ENCODE results near the gene UBR3.
"Not testable (repeated sequence)": the region's sequence is repeated elsewhere in the genome, so short reads cannot be mapped to it uniquely, and the experiment has no call there.

Gene UBR3

DNA sequence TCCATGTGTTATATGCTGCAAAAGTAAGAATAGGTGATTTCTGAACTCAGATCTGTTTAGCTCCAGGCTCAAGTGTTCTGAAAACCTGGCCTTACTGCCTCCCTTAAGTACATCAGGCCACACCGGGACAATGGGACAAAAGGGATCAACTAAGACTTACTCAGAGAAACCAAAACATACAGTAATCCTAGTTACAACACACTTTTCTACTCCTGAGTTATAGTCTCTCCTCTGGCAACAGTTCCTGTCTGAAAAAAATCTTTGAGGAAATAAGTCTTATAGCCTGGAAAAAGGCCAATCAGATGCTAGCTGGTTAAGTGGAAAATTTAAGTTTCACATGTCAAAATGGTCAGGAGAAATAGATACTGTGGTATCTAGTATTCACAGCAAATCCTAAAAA is 8.1 kb upstream of the UBR3 start:
- TF ChIP-seq, protein P1, sequence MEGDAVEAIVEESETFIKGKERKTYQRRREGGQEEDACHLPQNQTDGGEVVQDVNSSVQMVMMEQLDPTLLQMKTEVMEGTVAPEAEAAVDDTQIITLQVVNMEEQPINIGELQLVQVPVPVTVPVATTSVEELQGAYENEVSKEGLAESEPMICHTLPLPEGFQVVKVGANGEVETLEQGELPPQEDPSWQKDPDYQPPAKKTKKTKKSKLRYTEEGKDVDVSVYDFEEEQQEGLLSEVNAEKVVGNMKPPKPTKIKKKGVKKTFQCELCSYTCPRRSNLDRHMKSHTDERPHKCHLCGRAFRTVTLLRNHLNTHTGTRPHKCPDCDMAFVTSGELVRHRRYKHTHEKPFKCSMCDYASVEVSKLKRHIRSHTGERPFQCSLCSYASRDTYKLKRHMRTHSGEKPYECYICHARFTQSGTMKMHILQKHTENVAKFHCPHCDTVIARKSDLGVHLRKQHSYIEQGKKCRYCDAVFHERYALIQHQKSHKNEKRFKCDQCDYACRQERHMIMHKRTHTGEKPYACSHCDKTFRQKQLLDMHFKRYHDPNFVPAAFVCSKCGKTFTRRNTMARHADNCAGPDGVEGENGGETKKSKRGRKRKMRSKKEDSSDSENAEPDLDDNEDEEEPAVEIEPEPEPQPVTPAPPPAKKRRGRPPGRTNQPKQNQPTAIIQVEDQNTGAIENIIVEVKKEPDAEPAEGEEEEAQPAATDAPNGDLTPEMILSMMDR (IDR thresholded peaks at IDR 0.05; ENCODE audit: unreplicated experiment in 3 of 3) = no peak
- Mint-ChIP-seq H3K27ac (no peak overlapping the region), H3K27me3 (ENCODE audit: low read depth) (no peaks in the 10 kb centered on the region), H3K36me3 (ENCODE audit: low read depth) (peaks cover 61% of the 10 kb centered on the region), H3K9me3 (peaks cover 6% of the 10 kb centered on the region), H3K4me3 (no peak overlapping the region), H3K4me1 (peaks cover 33% of the 10 kb centered on the region)

DNA sequence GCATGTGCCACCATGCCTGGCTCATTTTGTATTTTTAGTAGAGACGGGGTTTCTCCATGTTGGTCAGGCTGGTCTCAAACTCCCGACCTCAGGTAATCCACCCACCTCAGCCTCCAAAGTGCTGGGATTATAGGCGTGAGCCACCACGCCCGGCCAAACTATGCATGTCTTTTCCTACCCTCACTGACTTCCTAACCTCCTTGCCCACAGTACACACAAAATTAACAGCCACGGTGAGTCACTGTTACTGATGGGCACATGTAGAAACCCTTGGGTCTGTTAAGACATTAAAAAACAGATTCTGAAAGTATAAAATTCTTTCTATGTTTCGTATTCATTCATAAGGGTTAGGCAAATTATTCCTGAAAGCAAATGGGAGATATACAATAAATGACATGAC is 7.2 kb upstream of the UBR3 start:
- peaks cover 57% of the 10 kb centered on the region for H3K36me3 Mint-ChIP-seq (ENCODE audit: low read depth)
- not testable (repeated sequence) for H3K27me3 Mint-ChIP-seq (ENCODE audit: low read depth); H3K9me3 Mint-ChIP-seq; H3K4me3 Mint-ChIP-seq
- H3K4me1 Mint-ChIP-seq = peaks cover 40% of the 10 kb centered on the region
- H3K27ac Mint-ChIP-seq = peak overlapping the region in 1 of 3 experiments; percentile 23

- TF ChIP-seq, protein P1 (IDR thresholded peaks at IDR 0.05; ENCODE audit: unreplicated experiment in 3 of 3) = no peak
- peaks cover 37% of the 10 kb centered on the region for H3K36me3 Mint-ChIP-seq (ENCODE audit: low read depth)
- no peak overlapping the region for H3K27ac Mint-ChIP-seq
- H3K4me3 Mint-ChIP-seq = peak overlapping the region in 1 of 3 experiments; percentile 38
- peaks cover 45% of the 10 kb centered on the region for H3K4me1 Mint-ChIP-seq
- H3K27me3 Mint-ChIP-seq (ENCODE audit: low read depth) = peaks cover 5% of the 10 kb centered on the region
- H3K9me3 Mint-ChIP-seq = peaks cover 1% of the 10 kb centered on the region
Measured at GRCh38 chr2:169822036-169822435, 5.2 kb upstream of the UBR3 start.

- TF ChIP-seq, protein P1 (IDR thresholded peaks at IDR 0.05; ENCODE audit: unreplicated experiment in 3 of 3) = no peak
- peak overlapping the region; percentile 76 to 84 (median 81) for H3K4me3 Mint-ChIP-seq
- H3K27me3 Mint-ChIP-seq (ENCODE audit: low read depth) = peaks cover 5% of the 10 kb centered on the region
- H3K4me1 Mint-ChIP-seq = peaks cover 45% of the 10 kb centered on the region
- H3K36me3 Mint-ChIP-seq (ENCODE audit: low read depth) = peaks cover 29% of the 10 kb centered on the region
- H3K27ac Mint-ChIP-seq = peak overlapping the region; percentile 49 to 87 (median 66)
- H3K9me3 Mint-ChIP-seq = no peaks in the 10 kb centered on the region
Measured at GRCh38 chr2:169822785-169823392, 4.4 kb upstream of the UBR3 start.

GRCh38 chr2:169823996-169824372 is 3.3 kb upstream of the UBR3 start:
- H3K36me3 Mint-ChIP-seq (ENCODE audit: low read depth) = peaks cover 24% of the 10 kb centered on the region
- TF ChIP-seq, protein P1 (IDR thresholded peaks at IDR 0.05; ENCODE audit: unreplicated experiment in 3 of 3) = no peak
- H3K9me3 Mint-ChIP-seq = no peaks in the 10 kb centered on the region
- H3K4me1 Mint-ChIP-seq = peaks cover 54% of the 10 kb centered on the region
- H3K27ac Mint-ChIP-seq = peak overlapping the region; percentile 82 to 89 (median 87)
- H3K4me3 Mint-ChIP-seq = peak overlapping the region; percentile 90 to 92 (median 90)
- H3K27me3 Mint-ChIP-seq (ENCODE audit: low read depth) = peaks cover 5% of the 10 kb centered on the region

DNA sequence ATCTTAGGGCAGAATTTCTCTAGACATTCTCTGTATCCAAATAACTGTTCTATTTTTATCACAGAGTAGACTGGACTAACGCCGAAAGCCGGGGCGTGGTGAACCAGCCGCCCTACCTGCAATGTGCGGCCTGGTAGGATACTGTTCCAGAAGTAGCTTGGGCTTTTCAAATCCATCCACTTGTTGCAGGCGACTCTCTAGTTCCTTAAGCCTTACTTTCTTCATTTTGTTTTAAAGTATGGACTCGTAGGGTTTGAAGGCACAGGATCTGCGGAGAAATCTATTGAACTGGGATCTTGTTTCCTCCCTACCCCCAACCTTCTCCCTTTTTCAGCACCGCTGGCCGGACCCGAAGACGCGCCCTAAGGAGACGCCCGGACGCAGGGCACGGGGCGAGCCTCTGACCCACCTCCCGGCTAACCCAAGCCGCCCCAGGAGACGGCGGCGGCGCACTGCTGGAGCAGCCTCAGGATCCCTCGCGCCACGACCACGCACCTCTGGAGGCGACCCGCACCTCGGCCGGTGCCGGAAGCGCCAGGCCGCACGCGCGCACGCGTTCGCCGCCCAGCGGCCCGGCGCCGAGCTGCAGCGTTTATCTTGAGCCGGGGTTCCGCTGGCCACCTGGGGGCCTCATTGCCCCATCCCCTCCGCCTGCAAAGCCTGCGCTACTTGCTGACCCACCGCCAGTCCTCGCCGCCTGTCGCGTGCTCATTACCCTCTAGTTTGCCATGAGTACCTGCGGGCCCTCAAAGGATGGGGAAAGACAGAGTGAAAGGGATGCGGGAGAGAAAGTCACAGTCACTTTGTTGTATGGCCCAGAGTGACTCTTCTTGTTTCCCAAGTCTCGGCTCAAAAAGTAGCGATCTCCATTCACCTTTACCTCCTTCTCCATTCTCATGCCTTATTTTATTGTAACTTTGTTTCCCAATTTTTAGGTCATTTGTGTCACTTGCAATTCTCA is 2.6 kb upstream of the UBR3 start, which contains the start of gene METTL5:
METTL5 (minus strand) TSS at position 533 of the 961 bp plus-strand sequence; CDS start at position 225, 308 bp downstream.
- no peaks in the 10 kb centered on the region for H3K9me3 Mint-ChIP-seq
- H3K27me3 Mint-ChIP-seq (ENCODE audit: low read depth) = peaks cover 5% of the 10 kb centered on the region
- peaks cover 52% of the 10 kb centered on the region for H3K4me1 Mint-ChIP-seq
- H3K4me3 Mint-ChIP-seq = peak within 1 kb of the TSS; percentile 90 to 94 (median 92)
- H3K36me3 Mint-ChIP-seq (ENCODE audit: low read depth) = peaks cover 22% of the 10 kb centered on the region
- peak within 1 kb of the TSS; percentile 87 to 90 (median 89) for H3K27ac Mint-ChIP-seq
- TF ChIP-seq, protein P1 (IDR thresholded peaks at IDR 0.05; ENCODE audit: unreplicated experiment in 3 of 3) = peak; percentile 98 to 99 (median 99)
